NAMALWA (cell line): Measurements from ENCODE around the gene NECTIN2.

Experiments used
- DNase-seq: peaks from one replicate; pipeline ENCODE4 v3.0.0-alpha.2; 2015; ENCODE audit warnings: low spot score

Gene NECTIN2

GRCh38 chr19:44845612-44846454 is at the start of gene NECTIN2:
TSS of gene NECTIN2 (plus strand) at chr19:44846297. CDS start at chr19:44846526, 229 bp downstream.
- DNase-seq: peak; percentile 97

- no peak for DNase-seq
Observed at GRCh38 chr19:44796701-44797115, 49.4 kb upstream of the NECTIN2 start.

DNA sequence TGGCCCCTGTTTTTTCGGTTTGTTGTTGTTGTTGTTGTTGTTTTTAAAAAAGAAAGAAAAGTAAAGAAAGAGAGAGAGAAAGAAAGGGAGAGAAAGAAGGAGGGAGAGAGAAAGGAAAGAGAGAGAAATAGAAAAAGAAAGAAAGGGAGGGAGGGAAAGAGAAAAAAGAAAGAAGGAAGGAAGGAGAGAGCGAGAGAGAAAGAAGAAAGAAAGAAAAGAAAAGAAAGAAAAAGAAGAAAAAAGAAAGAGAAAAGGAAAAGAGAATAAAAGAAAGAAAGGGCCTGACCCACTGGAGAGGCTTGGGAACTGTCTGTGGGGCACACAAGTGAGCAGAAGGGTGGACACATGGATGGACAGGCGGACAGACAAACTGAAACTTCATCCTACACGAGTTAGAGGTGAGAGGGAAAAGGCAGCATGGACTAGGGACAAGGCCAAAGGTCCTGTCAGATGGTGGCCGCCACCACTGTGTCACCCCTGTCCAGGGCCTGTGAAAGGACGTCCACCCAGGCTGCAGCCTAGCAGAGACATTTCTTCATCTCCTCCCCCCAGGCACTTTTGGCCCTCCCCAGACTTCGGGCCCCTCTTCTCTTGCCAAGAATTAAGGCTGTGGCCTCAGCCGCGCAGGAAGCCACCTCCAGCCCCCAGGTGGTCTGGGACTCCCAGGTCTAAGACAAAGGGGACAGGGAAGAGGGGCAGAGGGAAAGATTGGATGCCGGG is 46.3 kb upstream of the NECTIN2 start:
- DNase-seq: no peak

DNA sequence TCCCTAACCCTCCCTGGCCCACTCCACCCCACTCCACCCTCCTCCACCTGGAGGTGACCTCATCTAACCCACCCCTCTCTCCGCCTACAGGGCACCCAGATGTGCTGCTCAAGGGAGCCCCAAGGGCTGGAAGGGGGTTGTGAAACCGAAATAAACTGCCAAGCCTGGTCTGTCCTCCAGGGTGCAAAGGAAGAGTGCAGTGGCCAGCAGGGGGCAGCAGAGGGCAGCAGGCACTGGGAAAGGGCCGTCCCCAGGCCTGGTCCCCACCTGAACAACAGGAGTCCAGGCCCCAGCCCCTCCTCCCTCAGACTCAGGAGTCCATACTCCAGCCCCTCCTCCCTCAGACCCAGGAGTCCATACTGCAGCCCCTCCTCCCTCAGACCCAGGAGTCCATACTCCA is 45.6 kb upstream of the NECTIN2 start:
- DNase-seq: peak; percentile 92

DNA sequence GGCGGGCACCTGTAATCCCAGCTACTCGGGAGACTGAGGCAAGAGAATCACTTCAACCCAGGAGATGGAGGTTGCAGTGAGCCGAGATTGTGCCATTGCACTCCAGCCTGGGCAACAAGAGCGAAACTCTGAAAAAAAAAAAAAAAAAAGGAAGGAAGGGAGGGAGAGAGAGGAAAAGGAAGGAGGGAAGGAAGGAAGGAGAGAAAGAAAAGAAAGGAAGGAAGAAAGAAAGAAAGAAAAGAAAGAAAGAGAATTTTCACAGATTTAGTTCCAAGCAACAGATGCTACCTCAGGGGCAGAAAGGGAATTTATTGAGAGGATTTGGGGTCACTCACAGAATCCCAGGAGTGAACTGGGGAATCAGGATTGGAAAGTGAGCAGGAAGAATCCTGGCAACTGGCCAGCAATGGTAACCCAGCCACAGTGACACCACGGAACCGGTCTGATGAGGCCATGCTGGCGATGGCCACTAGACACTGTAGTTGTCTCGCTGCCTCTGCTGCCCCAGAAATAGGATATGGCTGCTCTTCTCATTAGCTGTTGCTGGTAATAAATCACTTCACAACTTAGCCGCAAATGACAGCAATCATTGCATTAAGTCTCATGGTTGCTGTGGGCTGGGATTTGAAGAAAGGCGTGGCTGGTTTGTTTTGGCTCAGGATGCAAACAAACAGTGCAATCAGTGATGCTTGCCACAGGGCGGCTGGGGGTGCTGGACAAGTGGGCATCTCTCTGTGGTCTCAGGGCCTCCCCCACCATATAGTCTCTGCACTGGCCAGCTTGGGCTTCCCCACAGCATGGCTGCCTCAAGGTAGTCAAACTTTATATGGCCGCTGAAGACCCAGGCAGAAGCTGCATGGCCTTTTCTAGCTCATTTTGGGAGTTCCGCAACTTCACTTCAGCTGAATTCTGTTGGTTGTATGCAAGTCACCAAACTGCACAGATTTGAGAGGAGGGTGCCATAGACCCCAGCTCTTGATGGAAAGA is 42.4 kb upstream of the NECTIN2 start:
- DNase-seq: peak; percentile 31

DNA sequence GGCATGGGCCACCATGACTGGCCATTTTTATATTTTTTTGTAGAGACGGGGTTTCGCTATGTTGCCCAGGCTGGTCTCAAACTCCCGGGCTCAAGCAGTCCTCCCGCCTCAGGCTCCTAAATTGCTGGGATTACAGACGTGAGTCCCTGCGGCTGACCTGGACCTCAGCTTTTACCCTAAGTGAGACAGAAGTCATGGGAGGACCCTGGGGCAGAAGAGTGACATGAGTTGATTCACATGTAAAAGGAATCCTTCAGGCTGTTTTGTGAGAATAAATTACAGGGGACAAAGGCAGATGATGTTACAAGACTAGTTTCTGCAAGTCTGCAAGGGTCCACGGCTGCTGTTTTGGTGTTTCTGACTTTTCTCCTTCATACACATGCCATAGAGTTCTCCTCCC is 39.8 kb upstream of the NECTIN2 start:
- DNase-seq: no peak

GRCh38 chr19:44807162-44807561 is 38.9 kb upstream of the NECTIN2 start:
- no peak for DNase-seq

GRCh38 chr19:44807652-44808462 is 38.2 kb upstream of the NECTIN2 start:
- no peak for DNase-seq

- DNase-seq: no peak
Observed at GRCh38 chr19:44808463-44809371, 37.4 kb upstream of the NECTIN2 start, which contains the start of gene BCAM. TSS of gene BCAM (plus strand) at chr19:44809103. CDS start at chr19:44809125, 22 bp downstream.

DNA sequence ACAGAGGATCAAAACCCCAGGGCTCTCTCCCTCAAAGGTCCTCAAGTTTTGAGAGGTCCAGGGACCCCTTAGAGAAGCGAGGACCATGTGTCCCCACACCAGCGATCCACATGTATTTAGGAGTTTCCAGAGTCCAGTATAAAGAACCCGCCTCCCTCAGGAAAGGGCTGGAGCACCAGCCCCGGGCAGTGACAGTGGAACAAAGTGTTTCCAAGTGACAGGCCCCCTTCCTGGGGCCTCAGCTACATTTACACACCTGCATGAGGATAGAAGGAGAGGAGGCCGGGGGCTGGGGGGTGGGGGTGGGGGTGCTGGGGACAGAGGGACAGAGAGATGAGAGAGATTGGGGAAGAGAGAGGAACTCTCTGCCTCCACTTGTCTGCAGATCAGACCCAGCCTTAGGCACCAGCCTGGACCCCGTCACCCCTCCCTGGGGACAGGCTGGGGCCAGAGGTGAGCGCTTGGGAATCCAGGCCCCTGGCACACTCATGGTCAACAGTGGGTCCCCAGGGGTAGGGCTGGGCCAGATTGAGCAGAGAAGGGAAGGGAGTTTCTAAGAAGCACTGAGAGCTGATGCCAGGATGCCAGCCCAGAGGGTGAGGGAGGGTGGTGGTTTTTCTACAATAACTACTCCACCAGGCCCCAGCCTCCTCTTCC is 36.4 kb upstream of the NECTIN2 start:
- no peak for DNase-seq

DNA sequence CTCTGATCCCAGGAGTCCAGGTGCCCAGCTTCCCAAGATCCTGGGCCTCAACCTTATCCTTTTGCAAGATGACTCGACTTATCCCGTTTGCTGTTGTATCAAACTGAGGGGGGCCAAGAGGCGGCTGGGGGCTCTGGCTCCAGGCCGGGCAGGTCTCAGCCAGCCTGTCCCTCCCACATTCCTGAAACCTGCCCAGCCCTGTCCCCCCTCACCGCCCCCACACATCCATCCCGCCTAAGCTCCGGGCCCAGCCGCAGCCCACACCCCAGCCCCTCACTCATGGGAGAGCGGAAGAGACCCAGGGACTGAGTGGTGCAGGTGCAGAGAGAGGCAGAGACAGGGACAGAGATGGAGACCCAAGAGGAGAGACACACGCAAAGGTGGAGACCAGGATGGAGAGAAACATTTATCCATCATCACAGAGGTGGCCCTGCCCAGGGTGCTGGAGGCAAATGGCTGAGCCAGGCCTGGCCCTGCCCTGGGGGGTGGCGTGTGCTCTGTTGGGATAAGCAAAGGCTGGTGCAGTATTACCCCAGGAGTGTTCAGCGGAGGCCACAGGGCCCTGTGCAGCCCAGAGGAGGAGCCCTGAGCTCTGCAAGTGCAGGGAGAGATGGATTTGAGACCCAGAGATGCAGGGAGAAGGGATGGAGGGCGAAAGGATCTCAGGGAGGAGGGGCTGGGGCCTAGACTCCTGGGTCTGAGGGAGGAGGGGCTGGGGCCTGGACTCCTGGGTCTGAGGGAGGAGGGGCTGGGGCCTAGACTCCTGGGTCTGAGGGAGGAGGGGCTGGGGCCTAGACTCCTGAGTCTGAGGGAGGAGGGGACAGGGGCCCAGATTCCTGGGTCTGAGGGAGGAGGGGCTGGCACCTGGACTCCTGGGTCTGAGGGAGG is 35.6 kb upstream of the NECTIN2 start:
- DNase-seq: no peak

DNA sequence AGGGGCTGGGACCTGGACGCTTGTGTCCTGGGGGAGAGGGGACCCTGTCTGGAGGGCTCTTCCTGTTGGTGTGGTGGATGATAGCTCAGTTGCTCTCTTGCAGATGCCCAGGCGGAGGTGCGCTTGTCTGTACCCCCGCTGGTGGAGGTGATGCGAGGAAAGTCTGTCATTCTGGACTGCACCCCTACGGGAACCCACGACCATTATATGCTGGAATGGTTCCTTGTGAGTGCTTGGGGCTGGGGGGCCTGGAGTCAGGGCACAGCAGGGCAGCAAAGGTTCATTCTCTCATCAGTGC is 35.0 kb upstream of the NECTIN2 start:
- DNase-seq: no peak

- no peak for DNase-seq
Observed at GRCh38 chr19:44812142-44812718, 33.9 kb upstream of the NECTIN2 start.

DNA sequence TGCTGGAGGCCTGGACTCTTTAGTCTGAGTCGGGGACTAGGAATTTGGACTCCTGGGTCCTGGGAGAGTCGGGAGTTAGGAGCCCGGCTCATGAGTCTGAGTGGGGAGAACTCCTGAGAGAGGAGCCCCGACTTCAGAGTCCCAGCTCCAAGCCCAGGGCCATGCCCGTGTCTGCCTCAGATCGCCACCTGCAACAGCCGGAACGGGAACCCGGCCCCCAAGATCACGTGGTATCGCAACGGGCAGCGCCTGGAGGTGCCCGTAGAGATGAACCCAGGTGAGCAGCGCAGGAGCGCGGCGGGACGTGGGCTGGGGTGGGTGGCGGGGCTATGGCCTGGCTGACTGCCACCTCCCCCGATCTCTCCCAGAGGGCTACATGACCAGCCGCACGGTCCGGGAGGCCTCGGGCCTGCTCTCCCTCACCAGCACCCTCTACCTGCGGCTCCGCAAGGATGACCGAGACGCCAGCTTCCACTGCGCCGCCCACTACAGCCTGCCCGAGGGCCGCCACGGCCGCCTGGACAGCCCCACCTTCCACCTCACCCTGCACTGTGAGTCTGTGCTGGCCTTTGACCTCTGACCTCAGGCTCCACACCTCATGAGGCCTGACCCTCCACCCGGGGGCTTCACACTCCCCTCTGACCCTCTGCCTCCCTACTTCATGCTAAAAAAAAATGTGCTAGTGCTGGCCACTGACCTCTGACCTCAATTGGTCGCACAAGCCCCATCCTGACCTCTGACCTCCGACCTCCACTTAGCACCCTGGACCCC is 32.8 kb upstream of the NECTIN2 start:
- no peak for DNase-seq

DNA sequence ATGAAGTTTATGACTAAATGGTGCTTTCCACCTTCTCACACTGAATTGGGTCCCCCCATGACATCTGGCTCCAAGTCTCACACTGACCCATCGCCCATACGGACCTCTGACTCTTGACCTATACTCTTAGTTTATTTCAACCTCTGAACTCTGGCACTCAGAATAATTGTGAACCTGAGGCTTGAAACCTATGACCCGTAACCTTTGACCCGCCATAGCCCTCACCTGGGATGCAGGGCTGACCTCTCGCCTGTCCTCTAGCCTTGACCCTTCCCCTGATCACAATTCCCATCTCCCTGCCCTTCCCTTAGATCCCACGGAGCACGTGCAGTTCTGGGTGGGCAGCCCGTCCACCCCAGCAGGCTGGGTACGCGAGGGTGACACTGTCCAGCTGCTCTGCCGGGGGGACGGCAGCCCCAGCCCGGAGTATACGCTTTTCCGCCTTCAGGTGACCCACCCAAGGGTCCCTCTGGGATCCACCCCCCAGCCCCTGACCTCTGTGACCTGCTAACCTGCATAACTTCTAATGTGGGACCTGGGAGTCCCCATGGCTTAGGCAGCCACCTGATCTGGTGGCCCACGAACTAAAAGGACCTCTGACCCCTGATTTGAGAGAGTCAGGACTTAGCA is 32.1 kb upstream of the NECTIN2 start:
- no peak for DNase-seq

GRCh38 chr19:44814517-44814916 is 31.6 kb upstream of the NECTIN2 start:
- DNase-seq: no peak

- DNase-seq: peak; percentile 28
Observed at GRCh38 chr19:44816301-44816700, 29.8 kb upstream of the NECTIN2 start.
